Activated gamma-delta T cell treated with anti-CD3 and anti-CD28 coated beads, Interleukin-2, amount 50 U/mL, for 16 hours (primary cell): ENCODE measurements around the gene MRPL32.

Experiments
- DNase-seq: peaks from one replicate; pipeline ENCODE4 v3.0.0-alpha.2; 2020; ENCODE audit warnings: low read depth

Gene MRPL32

DNA sequence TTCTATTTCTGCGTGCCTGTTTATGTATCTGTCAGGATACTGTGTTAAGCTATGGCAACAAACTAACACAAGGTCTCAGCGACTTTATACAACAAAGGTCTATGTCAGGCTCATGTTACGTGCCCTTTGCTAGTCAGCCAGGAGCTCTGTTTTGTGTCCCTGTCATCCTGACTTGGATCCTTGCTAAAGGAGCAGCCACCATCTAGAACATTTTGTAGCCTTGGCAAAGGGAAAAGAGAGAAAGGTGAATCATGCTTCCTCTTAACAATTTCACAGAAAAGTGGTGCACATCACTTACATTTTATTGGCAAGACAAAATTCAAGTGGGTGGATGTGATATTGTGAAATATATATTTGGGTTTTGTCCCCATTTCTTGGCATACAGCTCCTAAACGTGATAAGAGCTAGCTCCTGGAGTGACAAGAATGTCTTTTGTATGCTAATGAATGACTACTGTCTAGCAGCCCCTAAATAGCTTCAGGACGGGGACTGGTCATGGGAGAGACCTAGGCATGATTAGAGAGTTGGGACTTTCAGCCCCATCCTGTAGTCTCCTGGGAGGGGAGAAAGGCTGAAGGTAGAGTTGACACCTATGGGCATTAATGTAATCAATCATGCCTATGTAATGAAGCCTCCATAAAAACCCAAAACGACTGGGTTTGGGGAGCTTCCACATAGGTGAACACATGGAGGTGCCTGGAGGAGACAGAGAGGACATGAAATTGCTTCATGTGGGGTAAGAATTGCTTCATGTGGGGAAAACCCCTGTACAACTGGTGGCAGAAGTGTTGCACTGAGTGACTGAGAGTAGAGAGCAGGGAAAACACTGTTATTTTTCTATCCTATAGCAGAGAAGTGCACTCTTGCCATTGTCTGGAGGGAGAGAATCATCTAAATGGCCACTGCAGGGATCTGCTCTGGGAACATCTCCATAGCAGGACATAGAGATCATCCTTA lies 33.0 kb downstream of the MRPL32 start:
- DNase-seq, result no peak

DNA sequence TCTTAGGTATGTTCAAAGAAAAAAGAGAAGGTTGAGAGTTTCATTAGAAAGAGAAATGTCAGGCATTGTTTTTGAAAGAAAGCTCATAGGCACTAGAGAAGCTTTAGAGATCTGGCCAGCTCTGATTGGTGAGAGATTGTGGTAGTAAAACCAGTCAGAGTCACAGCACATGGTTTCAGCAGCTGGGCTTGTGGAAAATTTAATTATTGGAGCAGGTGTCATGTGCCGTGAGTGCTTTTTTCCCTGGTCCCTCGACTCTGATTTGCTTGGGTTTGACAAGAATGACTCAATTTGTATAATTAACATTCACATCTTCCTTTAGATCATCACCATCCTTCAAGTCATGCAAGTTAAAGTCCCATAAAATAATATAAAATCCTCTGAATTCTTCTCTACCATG lies 35.2 kb downstream of the MRPL32 start:
- DNase-seq, result no peak

DNA sequence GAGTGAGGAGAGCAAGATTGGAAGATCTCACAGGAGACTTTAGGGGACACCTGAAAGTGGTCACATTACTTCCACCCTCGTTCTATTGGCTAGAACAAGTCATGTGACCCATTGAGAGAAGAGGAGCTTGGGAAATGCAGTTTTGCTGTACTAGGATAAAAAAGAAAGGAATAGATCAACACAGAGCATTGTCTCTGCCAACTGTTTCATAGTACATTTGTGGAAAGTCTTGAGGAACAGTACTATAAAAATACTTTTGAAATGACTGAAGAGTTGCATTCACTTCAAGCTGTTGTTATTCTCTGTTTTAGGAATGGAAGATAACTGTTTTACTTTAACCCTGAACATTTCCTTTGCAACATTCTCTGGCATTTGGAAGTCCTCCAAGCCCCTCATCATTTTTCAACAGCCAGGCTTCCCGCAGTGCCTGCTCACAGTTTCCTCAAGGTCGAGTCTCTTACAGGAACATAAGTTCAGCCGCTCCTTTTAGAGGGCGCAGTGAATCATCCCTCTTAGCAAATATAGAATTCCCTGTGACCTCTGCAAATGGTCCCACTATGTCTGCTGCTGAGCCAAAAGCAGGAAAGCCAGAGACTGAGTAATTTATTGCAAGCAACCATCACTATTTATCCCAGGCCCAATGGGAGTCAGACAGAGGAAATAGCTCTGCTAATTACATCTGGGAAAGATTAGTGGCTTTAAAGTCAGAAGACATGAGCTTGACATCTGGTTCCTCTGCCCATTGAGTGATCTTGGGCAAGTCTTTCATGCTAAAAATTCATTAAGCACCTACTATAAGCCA lies 40.7 kb downstream of the MRPL32 start:
- no peak for DNase-seq

DNA sequence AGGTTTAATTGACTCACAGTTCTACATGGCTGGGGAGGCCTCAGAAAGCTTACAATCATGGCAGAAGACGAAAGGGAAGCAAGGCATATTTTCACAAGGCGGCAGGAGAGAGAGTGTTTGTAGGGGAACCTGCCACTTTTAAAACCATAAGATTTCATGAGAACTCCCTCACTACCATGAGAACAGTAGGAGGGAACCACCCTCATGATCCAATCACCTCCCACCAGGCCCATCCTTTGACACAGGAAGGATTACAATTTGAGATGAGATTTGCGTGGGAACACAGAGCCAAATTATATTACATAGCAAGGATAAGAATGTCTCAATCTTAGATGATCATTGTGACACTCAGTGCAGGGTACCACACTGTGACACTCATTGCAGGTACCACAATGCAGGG lies 44.2 kb downstream of the MRPL32 start:
- DNase-seq, result no peak

DNA sequence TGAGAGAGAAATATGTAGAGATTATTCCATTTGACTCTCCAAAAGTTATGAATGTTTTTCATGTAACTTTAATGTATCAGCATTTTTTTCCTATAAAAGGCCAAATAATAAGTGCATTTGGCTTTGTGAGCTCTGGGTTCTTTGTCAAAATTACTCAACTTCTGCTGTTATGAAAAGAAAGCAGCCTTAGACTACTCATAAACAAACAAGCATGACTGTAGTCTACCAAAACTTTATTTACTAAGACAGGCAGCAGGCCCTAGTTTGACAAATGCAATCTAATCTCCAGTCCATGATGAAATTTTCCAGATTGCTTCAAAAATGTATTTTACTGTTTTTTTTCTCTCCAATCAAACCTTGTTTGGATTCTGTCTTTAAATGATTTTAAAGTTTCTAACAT lies 46.3 kb downstream of the MRPL32 start:
- DNase-seq, result no peak

DNA sequence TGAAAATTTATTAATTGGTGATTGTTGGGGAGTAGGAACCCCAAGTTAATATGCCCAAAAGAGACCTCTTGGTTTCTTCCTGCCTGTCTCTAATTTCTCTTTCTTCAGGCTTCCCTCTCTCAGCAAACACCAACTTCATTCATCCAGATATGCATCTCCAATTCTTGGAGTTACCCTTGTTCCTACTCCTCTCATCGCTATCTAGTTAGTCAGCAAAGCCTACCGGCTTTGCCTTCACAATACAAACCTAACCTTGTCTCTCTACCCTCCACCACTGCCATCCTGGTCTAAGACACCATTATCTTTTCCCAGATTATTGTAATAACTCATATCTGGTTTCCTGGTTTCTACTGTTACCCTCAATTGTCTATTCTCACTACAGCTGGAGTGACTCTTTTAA lies 47.9 kb downstream of the MRPL32 start:
- DNase-seq, result no peak

DNA sequence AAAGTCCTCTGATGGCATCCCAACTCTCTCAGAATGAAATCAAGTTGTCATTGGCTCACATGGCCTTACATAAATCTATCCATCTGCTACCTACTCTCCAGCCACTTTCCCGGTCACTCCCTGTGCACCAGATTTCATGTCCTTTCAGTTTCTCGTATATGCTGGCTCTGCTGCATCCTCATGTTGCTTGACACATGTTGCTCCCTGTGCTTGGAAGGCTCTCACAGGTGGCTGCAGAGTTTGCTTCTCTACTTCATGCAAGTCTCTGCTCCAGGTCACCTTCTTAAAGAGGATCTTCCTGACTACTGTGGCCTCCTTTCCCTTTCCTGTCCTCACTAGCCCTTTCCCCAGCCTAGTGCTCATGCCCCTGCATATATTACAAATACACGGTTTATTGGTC lies 48.3 kb downstream of the MRPL32 start:
- no peak for DNase-seq

DNA sequence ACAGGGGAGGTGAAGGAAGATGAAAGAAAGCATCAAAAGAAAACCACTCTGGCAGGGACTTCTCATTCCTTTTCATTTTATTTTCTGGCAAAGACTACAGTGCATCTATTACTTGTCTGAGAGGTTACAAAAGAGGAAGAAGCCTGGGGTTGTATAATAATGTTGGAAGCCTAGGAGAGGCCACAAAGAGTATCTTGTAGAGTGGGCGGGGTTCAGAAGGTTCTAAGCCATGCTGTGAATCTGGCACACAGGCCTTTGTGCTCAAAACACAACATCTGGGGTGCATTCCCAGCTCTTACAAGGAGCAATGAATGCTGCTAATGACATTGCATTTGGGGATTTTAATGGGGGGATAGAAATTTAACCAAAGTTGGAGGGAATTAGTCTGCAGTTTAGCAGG lies 49.4 kb downstream of the MRPL32 start:
- DNase-seq, result no peak

DNA sequence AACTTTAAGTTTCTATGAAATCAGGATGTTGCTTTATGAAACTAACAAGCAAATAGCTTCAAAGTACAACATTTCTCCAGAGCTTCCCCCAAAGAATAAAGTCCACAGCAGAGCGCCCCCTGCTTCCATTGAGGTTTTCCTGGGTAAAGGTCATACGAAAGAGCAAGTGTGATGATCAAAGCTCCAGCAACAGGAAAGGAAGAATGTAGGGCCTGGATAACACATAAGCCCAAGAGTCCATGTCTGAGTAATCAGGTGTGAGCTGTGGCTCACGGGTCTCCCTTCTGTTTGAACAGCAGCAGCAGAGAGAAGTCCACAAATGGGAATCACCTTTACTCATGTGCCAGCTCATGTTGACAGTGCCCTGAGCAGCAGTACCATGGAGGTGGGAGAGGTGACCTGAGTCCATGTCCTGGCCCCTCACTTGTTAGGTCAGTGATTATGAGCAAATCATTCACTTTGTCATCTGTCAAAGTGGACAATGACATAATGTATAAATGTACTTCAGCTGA lies 50.5 kb downstream of the MRPL32 start:
- DNase-seq, result no peak

DNA sequence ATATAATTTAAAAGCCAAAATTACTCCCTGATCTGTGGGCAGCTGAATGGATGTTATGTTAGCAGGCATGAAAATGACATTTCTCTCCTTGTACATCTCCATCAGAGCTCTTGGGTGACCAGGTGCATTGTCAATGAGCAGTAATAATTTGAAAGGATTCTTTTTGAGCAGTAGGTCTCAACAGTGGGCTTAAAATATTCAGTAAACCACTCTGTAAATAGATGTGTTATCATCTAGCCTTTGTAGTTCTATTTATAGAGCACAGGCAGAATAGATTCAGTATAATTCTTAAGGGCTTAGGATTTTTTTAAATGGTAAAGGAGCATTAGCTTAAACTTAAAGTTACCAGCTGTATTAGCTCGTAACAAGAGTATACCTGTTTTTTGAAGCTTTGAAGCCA lies 52.0 kb downstream of the MRPL32 start:
- no peak for DNase-seq

DNA sequence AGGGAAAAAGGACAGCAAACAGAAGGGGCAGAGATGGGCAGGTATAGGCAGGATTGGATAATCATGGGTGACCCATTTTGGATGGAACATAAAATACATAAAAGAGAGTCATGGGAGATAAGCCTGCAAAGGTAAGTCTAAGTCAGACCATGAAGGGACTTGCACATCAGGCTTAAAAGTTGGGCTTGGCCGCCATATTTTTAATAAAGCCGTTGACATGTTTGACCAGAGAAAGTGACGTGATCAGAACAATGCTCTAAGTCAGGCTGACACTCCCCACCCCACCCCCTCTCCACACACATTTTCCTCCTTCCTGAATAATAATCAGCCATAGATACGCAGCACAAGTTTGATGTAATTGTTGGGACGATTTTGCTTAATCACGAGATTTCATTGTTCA lies 54.0 kb downstream of the MRPL32 start:
- no peak for DNase-seq

DNA sequence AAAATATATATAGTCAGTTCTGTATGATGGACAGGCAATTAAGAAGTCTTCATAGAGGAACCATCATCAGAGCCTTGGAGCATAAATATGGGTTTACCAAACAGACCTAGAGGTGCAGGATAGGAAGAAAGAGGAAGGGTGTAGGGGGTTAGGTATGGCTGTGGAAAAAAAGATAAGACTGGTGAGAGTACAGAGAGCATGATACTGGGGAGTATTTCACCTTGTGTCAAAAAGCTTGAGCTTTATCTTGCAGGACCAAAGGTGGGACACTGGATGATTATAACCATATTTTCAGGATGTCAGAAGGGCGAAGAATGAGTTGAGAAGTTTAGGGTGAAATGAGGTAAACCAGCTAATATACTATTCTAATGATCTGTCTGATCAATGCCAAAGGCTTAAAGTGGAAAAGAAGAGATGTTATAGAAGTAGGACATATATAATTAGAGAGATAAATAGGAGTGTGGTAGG lies 54.6 kb downstream of the MRPL32 start:
- DNase-seq, result no peak
